Endothelial cell of umbilical vein (primary cell): Measurements from ENCODE around the gene SCAANT1.

ENCODE experiments used
- CTCF ChIP-seq, 2 donors: IDR thresholded peaks; 1 replicate in 1 of 2; 2 replicates in 1 of 2; pipeline ENCODE4 v1.5.1; 2011; ENCODE audit warnings: low read length in 2 of 2, mild to moderate bottlenecking in 2 of 2, moderate library complexity in 2 of 2, control low read depth in 1 of 2, inconsistent platforms in 1 of 2, low read depth in 1 of 2; ENCODE audit not compliant: insufficient read depth in 1 of 2; ENCODE audit errors: extremely low read depth in 1 of 2
- EZH2 ChIP-seq: IDR thresholded peaks from 2 replicates; pipeline ENCODE4 v1.6.1; 2012; ENCODE audit warnings: borderline replicate concordance, low read depth, mild to moderate bottlenecking, moderate library complexity, low read length, inconsistent platforms; ENCODE audit not compliant: severe bottlenecking
- FOS ChIP-seq: IDR thresholded peaks from 2 replicates; pipeline ENCODE4 v1.6.1; 2011; ENCODE audit warnings: mild to moderate bottlenecking, low read length, moderate library complexity, borderline replicate concordance; ENCODE audit not compliant: insufficient read depth
- GATA2 ChIP-seq: IDR thresholded peaks from 2 replicates; pipeline ENCODE4 v1.7.0; 2011; ENCODE audit warnings: low read depth, mild to moderate bottlenecking, moderate library complexity, mixed read lengths, low read length; ENCODE audit not compliant: insufficient read length, insufficient read depth
- JUN ChIP-seq: IDR thresholded peaks from 2 replicates; pipeline ENCODE4 v1.6.1; 2011; ENCODE audit warnings: borderline replicate concordance, low read depth; ENCODE audit not compliant: insufficient read length, insufficient read depth
- MAX ChIP-seq: IDR thresholded peaks from 2 replicates; pipeline ENCODE4 v1.6.1; 2011; ENCODE audit not compliant: insufficient read depth, insufficient read length
- MYC ChIP-seq: IDR thresholded peaks from one replicate; pipeline ENCODE4 v1.6.1; 2011; ENCODE audit warnings: mild to moderate bottlenecking, low read depth, low read length
- POLR2A ChIP-seq: IDR thresholded peaks from 2 replicates; pipeline ENCODE4 v1.6.1; 2012; ENCODE audit warnings: low read depth, mild to moderate bottlenecking, control low read depth, low read length
- POLR2AphosphoS5 ChIP-seq: IDR thresholded peaks from 2 replicates; pipeline ENCODE4 v1.6.1; 2012; ENCODE audit warnings: low read depth, mild to moderate bottlenecking, control low read depth, low read length, moderate library complexity; ENCODE audit not compliant: insufficient read depth

DNA sequence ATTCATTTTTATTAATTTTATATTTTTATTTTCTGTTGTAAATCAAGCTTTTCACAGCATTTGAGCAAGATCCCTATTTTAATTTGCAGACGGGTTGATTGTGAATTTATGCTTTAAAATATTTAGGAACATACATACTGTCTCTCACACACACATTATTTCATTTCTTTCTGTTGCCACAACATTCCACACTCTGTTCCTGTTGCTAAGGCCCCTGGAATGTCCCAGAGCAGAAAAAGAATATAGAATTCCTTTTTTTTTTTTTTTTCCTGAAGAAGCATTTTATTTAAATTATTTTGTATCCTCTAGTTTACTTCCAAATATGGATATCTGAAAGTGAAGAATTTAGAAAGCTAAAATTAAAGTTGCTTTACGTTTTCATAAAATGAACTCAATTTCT is 36.8 kb upstream of the SCAANT1 start:
- TF ChIP-seq CTCF (IDR thresholded peaks at IDR 0.05; ENCODE audit: extremely low read depth in 1 of 2, insufficient read depth in 1 of 2, low read depth in 1 of 2, low read length in 2 of 2) = no peak
- TF ChIP-seq POLR2AphosphoS5 = no peak
- no peak for TF ChIP-seq JUN
- no peak for TF ChIP-seq EZH2
- TF ChIP-seq POLR2A = no peak
- no peak for TF ChIP-seq MAX
- TF ChIP-seq FOS = no peak
- TF ChIP-seq GATA2 = no peak
- TF ChIP-seq MYC = no peak
